Ascending aorta (tissue), 2 donors: ENCODE data around the gene ISCA2. TPM values are rescaled to one million over a fixed set of nuclear protein-coding genes. Genes with fewer than 3 reads are reported as not detected.
"Not testable (repeated sequence)": the region's sequence is repeated elsewhere in the genome, so short reads cannot be mapped to it uniquely, and the experiment has no call there.

ENCODE experiments used
- DNase-seq, 2 donors: peaks; one replicate each; pipeline ENCODE4 v3.0.0-alpha.2; 2019; ENCODE audit warnings: low spot score in 2 of 2
- H3K27ac ChIP-seq, 2 donors: fragments of 200-600 bp; sonication (generic); one replicate each; pipeline ENCODE4 v1.5.1; 2016 to 2017; ENCODE audit warnings: mild to moderate bottlenecking in 1 of 2
- H3K27me3 ChIP-seq: fragments of 200-600 bp; sonication (generic); one replicate; pipeline ENCODE4 v1.5.1; 2017
- H3K36me3 ChIP-seq, 2 donors: fragments of 200-600 bp; sonication (generic); one replicate each; pipeline ENCODE4 v1.5.1; 2016
- H3K4me1 ChIP-seq, 2 donors: fragments of 200-600 bp; sonication (generic); one replicate each; pipeline ENCODE4 v1.5.1; 2016 to 2017; ENCODE audit warnings: mild to moderate bottlenecking in 1 of 2
- H3K4me3 ChIP-seq, 2 donors: fragments of 200-600 bp; sonication (generic); one replicate each; pipeline ENCODE4 v1.5.1; 2016 to 2017; ENCODE audit warnings: mild to moderate bottlenecking in 1 of 2
- H3K9me3 ChIP-seq, 2 donors: fragments of 200-600 bp; sonication (generic); one replicate each; pipeline ENCODE4 v1.5.1; 2016
- intact Hi-C: fragments of 100-400 bp; cut with DNase I; formaldehyde crosslinking; loops from one replicate; pipeline ENCODE4 v1.15.1; 2023
- total RNA-seq: library from RNA; depleted of rRNA; stranded (reverse); fragments of >200 nt; gene quantifications from one replicate; pipeline ENCODE4 v1.1.0, GENCODE V29; 2016
- TF ChIP-seq, protein P1 (sequence below), 3 experiments: fragments of 200-600 bp in 2 of 3; fragments of 450-650 bp in 1 of 3; sonication (generic) in 2 of 3; IDR thresholded peaks; one replicate each; pipeline ENCODE4 v1.5.1; 2016 to 2019; ENCODE audit warnings: antibody characterized with exemption in 3 of 3, mild to moderate bottlenecking in 1 of 3, moderate library complexity in 1 of 3

Gene ISCA2
- total RNA-seq, 1 donor from 2014 or later, result 10.0 TPM

DNA sequence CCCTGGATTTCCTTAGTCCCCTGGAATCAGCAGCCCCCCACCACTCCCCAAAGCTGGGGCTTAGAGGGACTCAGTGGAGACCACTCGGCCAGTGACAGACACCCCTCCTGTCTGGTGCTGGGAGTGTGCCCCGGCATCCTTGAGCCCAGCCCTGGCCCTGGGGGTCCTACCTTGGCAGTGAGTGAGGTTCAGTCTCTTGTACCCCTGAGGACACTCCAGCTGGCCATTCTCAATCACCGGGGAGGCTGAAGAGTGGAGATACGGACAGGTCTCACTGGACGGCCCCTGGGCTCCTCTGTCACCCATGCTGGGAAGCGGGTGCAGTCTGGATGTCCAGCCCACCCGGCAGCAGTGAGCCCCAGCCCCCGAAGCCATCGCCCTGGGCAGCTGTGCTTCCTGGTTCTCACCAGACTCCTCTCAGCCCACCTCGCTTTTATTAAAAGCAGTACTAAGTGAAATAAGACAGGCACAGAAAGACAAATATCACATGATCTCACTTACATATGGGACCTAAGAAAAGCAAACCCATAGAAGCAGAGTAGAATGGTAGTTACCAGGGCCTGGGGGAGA, 42.3 kb downstream of the ISCA2 start:
- Histone ChIP-seq H3K4me1 (no peaks in the 10 kb centered on the region), H3K9me3 (no peaks in the 10 kb centered on the region), H3K27me3 (no peaks in the 10 kb centered on the region), H3K36me3 (peaks cover 80% of the 10 kb centered on the region in 2 donors), H3K27ac (peak overlapping the region; percentile 37 to 47), H3K4me3 (no peak overlapping the region)
- TF ChIP-seq, protein P1, sequence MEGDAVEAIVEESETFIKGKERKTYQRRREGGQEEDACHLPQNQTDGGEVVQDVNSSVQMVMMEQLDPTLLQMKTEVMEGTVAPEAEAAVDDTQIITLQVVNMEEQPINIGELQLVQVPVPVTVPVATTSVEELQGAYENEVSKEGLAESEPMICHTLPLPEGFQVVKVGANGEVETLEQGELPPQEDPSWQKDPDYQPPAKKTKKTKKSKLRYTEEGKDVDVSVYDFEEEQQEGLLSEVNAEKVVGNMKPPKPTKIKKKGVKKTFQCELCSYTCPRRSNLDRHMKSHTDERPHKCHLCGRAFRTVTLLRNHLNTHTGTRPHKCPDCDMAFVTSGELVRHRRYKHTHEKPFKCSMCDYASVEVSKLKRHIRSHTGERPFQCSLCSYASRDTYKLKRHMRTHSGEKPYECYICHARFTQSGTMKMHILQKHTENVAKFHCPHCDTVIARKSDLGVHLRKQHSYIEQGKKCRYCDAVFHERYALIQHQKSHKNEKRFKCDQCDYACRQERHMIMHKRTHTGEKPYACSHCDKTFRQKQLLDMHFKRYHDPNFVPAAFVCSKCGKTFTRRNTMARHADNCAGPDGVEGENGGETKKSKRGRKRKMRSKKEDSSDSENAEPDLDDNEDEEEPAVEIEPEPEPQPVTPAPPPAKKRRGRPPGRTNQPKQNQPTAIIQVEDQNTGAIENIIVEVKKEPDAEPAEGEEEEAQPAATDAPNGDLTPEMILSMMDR (IDR thresholded peaks at IDR 0.05), result no peak
- DNase-seq, result no peak
- intact Hi-C loops, result no loop called here

DNA sequence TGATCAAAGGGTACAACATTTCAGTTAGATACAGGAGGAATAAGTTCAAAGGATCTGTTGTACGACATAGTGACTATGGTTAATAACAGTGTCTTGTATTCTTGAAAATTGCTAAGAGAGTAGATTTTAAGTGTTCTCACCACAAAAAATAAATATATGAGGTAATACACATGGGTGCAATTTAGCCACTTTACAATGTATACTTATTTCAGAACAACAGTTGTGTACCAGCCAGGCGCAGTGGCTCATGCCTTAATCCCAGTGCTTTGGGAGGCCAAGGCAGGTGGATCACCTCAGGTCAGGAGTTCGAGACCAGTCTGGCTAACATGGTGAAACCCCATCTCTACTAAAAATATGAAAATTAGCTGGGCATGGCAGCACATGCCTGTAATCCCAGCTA, 42.8 kb downstream of the ISCA2 start:
- DNase-seq, H3K4me3 ChIP-seq, H3K27me3 ChIP-seq, intact Hi-C loops, H3K9me3 ChIP-seq, H3K4me1 ChIP-seq: not testable (repeated sequence)
- Histone ChIP-seq H3K27ac (peak overlapping the region in 1 of 2 donors; percentile 47), H3K36me3 (peaks cover 78 to 80% of the 10 kb centered on the region in 2 donors)

DNA sequence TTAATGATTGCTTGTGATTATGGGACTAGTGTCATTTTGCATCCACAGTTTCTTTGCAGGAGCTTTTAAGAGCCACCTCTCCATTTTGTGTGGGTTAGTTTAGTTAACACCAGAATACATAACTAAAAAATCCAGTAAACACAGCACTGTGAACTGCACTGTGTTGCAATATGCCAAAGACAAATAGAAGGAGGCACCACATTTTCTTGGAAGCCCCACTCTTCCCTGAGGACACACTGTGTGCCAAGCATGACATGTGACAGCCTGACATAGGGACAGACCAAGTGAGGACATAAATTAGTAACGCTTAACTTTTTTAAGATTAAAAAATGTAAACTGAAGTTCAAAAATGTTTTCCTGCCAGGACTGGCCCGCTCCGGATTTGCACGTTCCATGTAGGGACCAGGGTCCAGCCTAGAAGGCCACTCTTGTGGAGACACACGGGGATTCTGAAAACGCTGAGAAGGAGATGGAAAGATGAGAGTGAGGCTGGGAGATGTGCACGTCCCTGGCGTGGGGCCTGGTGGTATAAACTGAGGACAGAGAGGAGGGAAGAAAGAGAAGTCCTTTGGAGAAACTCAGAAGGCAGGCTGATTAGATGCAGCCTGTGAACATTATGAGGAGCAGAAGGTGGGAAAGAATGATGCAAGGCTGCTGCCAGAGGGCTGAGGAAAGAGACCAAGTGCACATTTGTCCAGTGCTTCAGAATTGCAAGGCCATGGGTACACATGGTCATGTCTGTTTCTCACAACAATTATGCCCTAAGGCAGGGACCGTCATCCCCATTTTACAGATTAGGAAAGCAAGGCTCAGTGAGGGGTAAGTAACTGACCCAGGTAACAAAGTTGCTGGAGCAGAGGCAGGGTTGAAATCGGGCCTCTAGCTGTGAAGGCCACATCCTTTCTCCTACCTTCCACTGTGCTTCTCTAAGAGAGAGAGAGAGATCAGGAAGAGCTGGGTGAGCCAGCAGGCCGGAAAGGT, 45.1 kb downstream of the ISCA2 start:
- H3K4me1 ChIP-seq, result no peaks in the 10 kb centered on the region
- TF ChIP-seq, protein P1 (IDR thresholded peaks at IDR 0.05), result no peak
- peak overlapping the region in 1 of 2 donors; percentile 30 for H3K27ac ChIP-seq
- H3K27me3 ChIP-seq, result no peaks in the 10 kb centered on the region
- intact Hi-C loops, result no loop called here
- no peak for DNase-seq
- no peaks in the 10 kb centered on the region for H3K9me3 ChIP-seq
- peaks cover 62% of the 10 kb centered on the region in 2 donors for H3K36me3 ChIP-seq
- H3K4me3 ChIP-seq, result no peak overlapping the region

DNA sequence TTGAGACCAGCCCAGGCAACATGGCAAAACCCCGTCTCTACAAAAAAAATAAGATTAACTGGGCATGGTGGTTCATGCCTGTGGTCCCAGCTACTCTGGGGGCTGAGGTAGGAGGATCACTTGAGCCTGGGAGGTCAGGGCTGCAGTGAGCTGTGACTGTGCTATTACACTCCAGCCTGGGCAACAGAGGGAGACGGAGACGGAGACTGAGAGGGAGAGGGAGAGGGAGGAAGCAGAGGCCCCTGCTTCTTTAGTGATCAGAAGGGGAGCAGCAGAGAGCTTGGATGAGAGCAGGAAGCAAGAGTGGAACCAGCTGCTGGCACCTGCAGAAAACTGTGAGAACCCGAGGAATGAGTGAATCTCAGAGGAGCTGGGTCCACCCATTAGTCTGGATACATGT, 45.9 kb downstream of the ISCA2 start:
- DNase-seq, result no peak
- intact Hi-C loops, result no loop called here
- Histone ChIP-seq H3K27ac (peak overlapping the region; percentile 16 to 36), H3K4me1 (no peaks in the 10 kb centered on the region), H3K36me3 (peaks cover 54 to 61% of the 10 kb centered on the region in 2 donors), H3K4me3 (no peak overlapping the region), H3K27me3 (no peaks in the 10 kb centered on the region), H3K9me3 (no peaks in the 10 kb centered on the region)
- TF ChIP-seq, protein P1 (IDR thresholded peaks at IDR 0.05), result no peak

DNA sequence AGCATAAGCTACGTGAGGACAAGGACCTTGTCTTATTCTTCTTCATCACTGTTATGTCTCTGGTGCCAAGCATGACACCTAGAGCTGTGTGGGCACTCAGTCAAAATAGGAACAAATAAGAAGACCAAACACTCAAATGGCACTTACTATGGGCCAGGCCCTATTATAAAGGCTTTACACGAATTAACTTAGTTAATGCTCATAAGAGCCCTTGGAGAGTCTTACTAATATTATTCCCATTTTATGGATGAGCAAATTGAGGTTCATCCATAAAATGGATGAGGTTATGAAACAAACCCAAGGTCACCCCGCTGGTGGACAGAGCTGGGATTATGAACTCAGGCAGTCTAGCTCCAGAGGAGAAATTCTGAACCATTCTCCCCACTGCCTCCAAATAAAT, 47.7 kb downstream of the ISCA2 start:
- peaks cover 54 to 62% of the 10 kb centered on the region in 2 donors for H3K36me3 ChIP-seq
- no peaks in the 10 kb centered on the region for H3K4me1 ChIP-seq
- DNase-seq, result no peak
- peak overlapping the region in 1 of 2 donors; percentile 17 for H3K27ac ChIP-seq
- TF ChIP-seq, protein P1 (IDR thresholded peaks at IDR 0.05), result no peak
- H3K4me3 ChIP-seq, result no peak overlapping the region
- no peaks in the 10 kb centered on the region for H3K27me3 ChIP-seq
- no peaks in the 10 kb centered on the region for H3K9me3 ChIP-seq
- intact Hi-C loops, result no loop called here
